ENCODE data around the gene STH. TPM values are rescaled to one million over a fixed set of nuclear protein-coding genes. Genes with fewer than 3 reads are reported as not detected.
"Not testable (repeated sequence)": the region's sequence is repeated elsewhere in the genome, so short reads cannot be mapped to it uniquely, and the experiment has no call there.

The STH gene
- total and polyA plus RNA-seq, 8 donors = 0.38 TPM; not detected in 7

DNA sequence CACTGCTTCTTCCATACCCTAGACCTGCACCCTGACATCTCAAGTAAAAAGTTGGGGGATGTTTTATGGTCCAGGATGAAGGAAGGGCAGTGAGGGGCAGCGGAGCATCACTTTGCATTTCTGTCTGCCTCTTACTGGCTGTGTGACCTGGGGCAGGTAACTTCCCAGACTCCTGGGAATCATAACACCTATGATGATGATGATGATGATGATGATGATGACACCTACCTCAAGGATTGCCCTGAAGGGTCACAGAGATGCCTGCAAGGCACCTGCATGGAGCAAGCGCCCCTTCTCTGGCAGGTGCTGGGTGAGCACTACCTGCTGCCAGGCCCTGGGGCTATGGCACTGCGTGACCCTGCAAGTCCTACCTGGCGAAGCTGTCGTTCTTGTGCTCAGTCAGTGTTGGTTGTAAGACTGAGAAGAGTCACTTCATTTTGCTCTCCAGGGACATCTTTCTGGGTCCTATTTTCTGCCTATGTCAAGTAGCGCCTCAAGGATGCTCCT, 46.2 kb upstream of the STH start:
- no peak overlapping the region for H3K27ac ChIP-seq
- DNase-seq (no peak), ATAC-seq (no peak)
- intact Hi-C loops (cut with DNase I) = no loop called here
- no peaks in the 10 kb centered on the region for H3K9me3 ChIP-seq
- peaks cover 0 to 9% of the 10 kb centered on the region in 2 donors for H3K4me1 ChIP-seq
- TF ChIP-seq, protein P1, sequence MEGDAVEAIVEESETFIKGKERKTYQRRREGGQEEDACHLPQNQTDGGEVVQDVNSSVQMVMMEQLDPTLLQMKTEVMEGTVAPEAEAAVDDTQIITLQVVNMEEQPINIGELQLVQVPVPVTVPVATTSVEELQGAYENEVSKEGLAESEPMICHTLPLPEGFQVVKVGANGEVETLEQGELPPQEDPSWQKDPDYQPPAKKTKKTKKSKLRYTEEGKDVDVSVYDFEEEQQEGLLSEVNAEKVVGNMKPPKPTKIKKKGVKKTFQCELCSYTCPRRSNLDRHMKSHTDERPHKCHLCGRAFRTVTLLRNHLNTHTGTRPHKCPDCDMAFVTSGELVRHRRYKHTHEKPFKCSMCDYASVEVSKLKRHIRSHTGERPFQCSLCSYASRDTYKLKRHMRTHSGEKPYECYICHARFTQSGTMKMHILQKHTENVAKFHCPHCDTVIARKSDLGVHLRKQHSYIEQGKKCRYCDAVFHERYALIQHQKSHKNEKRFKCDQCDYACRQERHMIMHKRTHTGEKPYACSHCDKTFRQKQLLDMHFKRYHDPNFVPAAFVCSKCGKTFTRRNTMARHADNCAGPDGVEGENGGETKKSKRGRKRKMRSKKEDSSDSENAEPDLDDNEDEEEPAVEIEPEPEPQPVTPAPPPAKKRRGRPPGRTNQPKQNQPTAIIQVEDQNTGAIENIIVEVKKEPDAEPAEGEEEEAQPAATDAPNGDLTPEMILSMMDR (IDR thresholded peaks at IDR 0.05) = no peak
- no peak overlapping the region for H3K4me3 ChIP-seq
- peaks cover 10 to 50% of the 10 kb centered on the region in 2 donors for H3K27me3 ChIP-seq
- no peaks in the 10 kb centered on the region for H3K36me3 ChIP-seq

DNA sequence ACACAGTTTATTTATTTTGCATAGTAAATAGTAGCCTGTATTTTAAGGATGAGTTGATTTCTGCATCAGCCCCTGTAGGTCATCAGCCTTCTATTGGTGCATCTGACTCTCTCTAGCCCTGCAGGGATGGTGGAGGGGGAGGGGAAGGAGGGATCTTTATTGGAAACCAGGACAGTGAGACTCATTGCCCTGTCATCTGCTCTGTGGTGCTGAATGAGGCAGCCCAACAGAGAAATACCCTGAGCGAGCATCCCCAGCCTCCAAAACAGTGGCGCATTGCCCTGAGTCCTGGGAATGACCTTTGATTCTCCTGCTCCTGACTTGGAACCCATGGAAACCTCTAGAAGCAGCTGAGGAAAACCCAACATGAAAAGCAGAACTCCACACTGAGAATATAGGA, 45.5 kb upstream of the STH start:
- Histone ChIP-seq H3K27ac (no peak overlapping the region), H3K36me3 (no peaks in the 10 kb centered on the region), H3K9me3 (no peaks in the 10 kb centered on the region), H3K27me3 (peaks cover 10 to 43% of the 10 kb centered on the region in 2 donors), H3K4me3 (no peak overlapping the region), H3K4me1 (peaks cover 0 to 7% of the 10 kb centered on the region in 2 donors)
- DNase-seq (no peak), ATAC-seq (no peak)
- TF ChIP-seq, protein P1 (IDR thresholded peaks at IDR 0.05) = no peak
- intact Hi-C loops (cut with DNase I) = no loop called here

DNA sequence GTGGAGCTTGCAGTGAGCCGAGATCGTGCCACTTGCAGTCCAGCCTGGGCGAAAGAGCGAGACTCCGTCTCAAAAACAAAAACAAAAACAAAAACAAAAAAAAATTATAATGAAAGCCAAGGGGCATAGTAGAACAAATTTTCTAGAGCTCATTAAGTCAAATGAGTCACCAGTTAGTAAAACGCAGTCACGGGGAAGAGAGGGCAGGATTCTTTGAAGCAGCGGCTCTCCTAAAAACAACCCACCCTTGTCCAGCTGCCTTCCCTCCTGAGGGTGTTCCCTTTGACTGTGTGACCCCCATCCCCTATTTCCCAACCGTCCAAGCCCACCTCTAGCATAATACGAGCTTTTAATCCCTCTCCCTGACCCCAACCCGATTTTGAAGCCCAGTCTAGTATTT, 44.1 kb upstream of the STH start:
- no peak for ATAC-seq

DNA sequence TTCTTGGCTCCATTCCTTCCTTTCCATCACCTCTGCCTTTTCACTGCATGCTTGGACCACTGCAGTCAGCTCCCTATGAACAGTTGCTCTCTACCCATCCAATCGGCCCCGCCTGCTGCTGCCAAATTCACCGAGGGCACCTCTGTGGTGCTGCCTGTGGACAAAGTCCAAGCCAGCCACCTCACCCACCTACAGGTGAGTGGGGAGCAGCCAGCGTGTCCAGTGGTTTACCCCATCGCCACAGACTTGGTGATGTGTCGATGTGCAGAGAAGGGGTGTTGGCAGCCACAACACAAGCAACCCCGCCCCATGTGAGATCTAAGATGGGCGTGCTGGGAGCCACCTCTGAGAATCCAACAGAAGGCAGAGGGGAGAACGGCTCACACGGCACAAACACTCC, 43.7 kb upstream of the STH start:
- Histone ChIP-seq H3K36me3 (no peaks in the 10 kb centered on the region), H3K9me3 (no peaks in the 10 kb centered on the region), H3K4me1 (no peaks in the 10 kb centered on the region), H3K27ac (no peak overlapping the region), H3K27me3 (peaks cover 0 to 26% of the 10 kb centered on the region in 2 donors), H3K4me3 (no peak overlapping the region)
- DNase-seq = no peak
- intact Hi-C loops (cut with DNase I) = no loop called here
- TF ChIP-seq, protein P1 (IDR thresholded peaks at IDR 0.05) = no peak
- no peak for ATAC-seq

More for the DNA sequence above, 44.1 kb upstream of the STH start:
- Histone ChIP-seq H3K4me3 (no peak overlapping the region), H3K27ac (no peak overlapping the region), H3K4me1 (no peaks in the 10 kb centered on the region), H3K36me3 (no peaks in the 10 kb centered on the region), H3K9me3 (no peaks in the 10 kb centered on the region), H3K27me3 (peaks cover 3 to 30% of the 10 kb centered on the region in 2 donors)
- TF ChIP-seq, protein P1 (IDR thresholded peaks at IDR 0.05) = no peak
- no peak for DNase-seq
- intact Hi-C loops (cut with DNase I) = no loop called here

DNA sequence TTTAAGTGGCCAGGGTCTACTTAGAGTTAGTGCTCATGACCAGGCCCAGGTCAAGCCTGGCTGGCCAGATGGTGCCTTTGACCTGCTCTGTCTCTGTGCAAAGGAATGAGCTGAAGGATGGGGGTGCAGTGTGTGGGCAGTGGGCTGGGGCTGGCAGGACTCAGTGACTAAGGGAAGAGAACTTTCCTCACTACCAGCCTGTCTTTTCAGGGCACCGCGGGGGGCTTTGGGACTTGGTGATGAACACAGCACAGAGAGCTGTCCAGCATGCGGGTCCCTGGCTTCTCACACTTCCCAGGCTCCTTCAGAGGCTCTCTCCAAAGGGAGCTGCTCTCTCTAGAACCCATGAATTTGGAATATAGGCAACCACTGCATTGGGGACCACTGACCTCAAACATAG, 43.0 kb upstream of the STH start:
- ATAC-seq (no peak), DNase-seq (no peak)
- no peak overlapping the region for H3K27ac ChIP-seq
- peaks cover 0 to 18% of the 10 kb centered on the region in 2 donors for H3K27me3 ChIP-seq
- H3K36me3 ChIP-seq = no peaks in the 10 kb centered on the region
- intact Hi-C loops (cut with DNase I) = no loop called here
- TF ChIP-seq, protein P1 (IDR thresholded peaks at IDR 0.05) = no peak
- H3K9me3 ChIP-seq = no peaks in the 10 kb centered on the region
- no peaks in the 10 kb centered on the region for H3K4me1 ChIP-seq
- no peak overlapping the region for H3K4me3 ChIP-seq

DNA sequence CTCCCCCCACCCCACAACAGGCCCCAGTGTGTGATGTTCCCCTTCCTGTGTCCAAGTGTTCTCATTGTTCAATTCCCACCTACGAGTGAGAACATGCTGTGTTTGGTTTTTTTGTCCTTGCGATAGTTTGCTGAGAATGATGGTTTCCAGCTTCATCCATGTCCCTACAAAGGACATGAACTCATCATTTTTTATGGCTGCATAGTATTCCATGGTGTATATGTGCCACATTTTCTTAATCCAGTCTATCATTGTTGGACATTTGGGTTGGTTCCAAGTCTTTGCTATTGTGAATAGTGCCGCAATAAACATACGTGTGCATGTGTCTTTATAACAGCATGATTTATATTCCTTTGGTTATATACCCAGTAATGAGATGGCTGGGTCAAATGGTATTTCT, 42.3 kb upstream of the STH start:
- H3K36me3 ChIP-seq; intact Hi-C loops (cut with DNase I); H3K4me3 ChIP-seq; DNase-seq; H3K27ac ChIP-seq; ATAC-seq; H3K9me3 ChIP-seq; H3K4me1 ChIP-seq: not testable (repeated sequence)
- H3K27me3 ChIP-seq = peaks cover 0 to 12% of the 10 kb centered on the region in 2 donors
